Head of caudate nucleus (tissue), 42 donors: ENCODE data around the gene FN1.

Source experiments
- DNase-seq, 42 donors: peaks; one replicate each; pipeline versions ENCODE4 v3.0.0 to v3.0.0-alpha.2; 2020 to 2021; ENCODE audit warnings: mixed read lengths in 7 of 42
- intact Hi-C: fragments of 100-400 bp; cut with DNase I; formaldehyde crosslinking; loops from one replicate; pipeline ENCODE4 v1.15.0; 2022

The FN1 gene

DNA sequence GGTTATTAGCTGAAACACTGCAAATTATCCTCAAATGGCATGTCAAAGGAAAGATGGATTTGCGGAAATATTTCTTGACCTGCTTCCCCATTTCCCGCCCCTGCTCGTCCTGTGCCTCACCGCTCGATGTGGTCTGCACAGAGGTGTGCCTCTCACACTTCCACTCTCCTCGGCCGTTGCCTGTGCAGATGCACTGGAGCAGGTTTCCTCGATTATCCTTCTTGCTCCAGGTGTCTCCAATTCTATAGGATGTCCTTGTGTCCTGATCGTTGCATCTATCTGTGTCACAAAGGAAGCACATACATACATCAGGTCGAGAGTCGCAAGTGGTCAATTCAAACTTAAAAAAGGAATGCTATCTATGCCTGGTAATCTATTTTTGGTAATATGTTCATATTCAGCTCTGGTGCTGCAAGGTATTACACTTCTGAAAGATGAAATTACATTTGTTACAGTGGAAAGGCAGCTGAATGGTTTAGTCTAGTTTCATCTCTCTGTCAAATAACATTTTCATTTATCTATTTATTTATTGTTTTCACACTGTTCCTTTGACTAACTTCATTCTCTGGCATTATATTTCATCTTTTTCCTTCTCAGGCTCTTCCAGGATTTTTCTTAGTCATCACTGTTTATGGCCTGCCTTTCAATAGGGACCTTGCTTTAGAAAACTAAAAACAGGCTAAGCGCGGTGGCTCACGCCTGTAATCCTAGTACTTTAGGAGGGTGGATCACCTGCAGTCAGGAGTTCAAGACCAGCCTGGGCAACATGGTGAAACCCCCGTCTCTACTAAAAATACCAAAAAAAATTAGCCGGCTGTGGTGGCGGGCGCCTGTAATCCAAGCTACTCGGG lies 7.6 kb downstream of the FN1 start:
- no peak for DNase-seq
- intact Hi-C loops, result no loop called here

- intact Hi-C loops, result no loop called here
- no peak for DNase-seq
Measured at GRCh38 chr2:215427585-215427984, 8.3 kb downstream of the FN1 start.

- no peak for DNase-seq
- intact Hi-C loops, result no loop called here
Measured at GRCh38 chr2:215425021-215425782, 10.7 kb downstream of the FN1 start.

DNA sequence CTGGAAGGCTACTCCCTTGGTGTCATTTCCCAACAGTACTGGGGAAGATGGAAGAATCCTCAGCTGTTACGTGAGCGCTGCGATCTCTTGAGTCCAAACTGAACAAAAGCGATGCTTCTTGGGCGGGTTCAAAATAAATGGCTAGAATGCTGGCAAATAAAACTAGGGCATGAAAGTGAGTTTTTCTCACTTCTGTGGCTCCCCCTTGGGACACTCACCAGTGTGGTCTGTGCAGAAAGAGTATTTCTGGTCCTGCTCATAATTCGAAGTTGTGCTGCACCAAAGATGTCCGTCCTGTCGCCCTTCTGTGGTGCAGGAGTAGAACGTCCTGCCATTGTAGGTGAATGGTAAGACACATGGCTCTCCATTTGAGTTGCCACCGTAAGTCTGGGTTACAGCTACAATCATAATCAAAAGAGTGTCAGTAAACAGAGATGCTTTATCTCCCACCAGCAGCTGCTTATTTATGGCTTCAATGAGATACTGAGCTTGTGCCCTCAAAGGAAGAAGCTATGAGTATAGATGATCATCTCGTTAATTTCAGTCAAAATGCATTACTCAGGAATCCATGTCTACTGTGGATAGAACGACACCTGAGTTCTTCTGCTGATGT lies 11.8 kb downstream of the FN1 start:
- DNase-seq, result no peak
- intact Hi-C loops, result no loop called here

GRCh38 chr2:215423234-215423633 lies 12.6 kb downstream of the FN1 start:
- intact Hi-C loops, result no loop called here
- DNase-seq, result no peak

GRCh38 chr2:215422676-215423075 lies 13.2 kb downstream of the FN1 start:
- DNase-seq, result no peak
- intact Hi-C loops, result no loop called here

GRCh38 chr2:215421859-215422461 lies 13.9 kb downstream of the FN1 start:
- no peak for DNase-seq
- intact Hi-C loops, result no loop called here

GRCh38 chr2:215420471-215420935 lies 15.4 kb downstream of the FN1 start:
- intact Hi-C loops, result no loop called here
- no peak for DNase-seq

- no peak for DNase-seq
- intact Hi-C loops, result no loop called here
Measured at GRCh38 chr2:215419769-215420470, 15.9 kb downstream of the FN1 start.

DNA sequence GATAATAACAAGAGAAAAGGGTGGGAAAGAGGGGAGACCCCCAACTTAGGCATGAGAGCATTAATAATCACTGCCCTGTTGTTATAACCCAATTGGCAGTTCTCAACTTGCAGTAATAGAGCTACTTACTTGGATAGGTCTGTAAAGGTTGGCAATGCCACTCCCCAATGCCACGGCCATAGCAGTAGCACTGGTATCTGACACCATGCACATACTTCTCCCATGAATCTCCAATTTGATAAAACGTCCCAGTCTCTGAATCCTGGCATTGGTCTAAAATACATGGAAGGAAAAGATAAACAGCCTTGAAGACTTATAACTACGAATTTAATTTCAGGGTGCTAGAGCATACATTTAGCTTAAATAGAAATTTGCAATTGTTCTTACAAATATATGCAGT lies 16.8 kb downstream of the FN1 start:
- intact Hi-C loops, result no loop called here
- no peak for DNase-seq

DNA sequence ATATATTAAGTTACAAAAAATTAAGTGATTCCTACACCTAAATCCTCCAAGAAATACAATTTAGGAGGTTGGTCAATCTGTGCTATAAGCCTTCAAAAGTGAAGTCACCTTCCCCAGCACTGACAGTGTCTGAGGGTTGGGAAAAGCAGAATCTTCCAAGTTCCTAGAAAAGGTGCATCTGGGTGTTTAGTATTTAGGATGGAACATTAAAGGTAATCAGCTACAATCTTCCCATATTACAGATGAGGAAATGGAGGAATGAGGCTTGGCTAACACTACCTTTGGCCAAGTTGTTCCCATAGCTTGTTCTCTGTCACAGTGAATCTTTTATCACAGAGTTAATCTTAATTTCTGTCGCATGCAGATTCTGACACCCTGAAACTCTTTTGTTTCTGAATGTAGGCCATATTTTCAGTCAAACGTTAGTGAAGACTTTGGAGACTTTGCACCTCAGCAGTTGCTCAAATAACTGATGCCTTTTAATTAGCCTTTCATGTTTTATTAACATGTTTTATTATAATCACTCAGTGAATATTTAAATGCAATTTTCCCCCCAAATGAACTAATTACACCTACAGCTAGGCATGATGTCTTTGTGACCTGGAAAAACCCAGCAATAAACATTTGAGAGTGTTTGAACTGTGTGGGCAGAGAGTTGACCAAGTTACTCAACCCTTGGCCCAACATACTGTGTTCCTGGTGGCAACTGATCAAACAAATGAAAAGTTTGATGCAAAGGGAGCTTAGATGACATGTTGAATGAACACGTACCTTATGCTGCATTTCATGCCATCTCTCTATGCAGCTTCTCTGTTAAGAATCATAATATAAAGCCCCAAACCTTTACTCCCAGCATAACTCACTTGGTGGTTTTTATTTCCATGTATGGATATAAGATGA lies 17.6 kb downstream of the FN1 start:
- intact Hi-C loops, result no loop called here
- DNase-seq, result no peak

GRCh38 chr2:215417400-215417951 lies 18.4 kb downstream of the FN1 start:
- no peak for DNase-seq
- intact Hi-C loops, result no loop called here

GRCh38 chr2:215416656-215417055 lies 19.2 kb downstream of the FN1 start:
- no peak for DNase-seq
- intact Hi-C loops, result no loop called here

DNA sequence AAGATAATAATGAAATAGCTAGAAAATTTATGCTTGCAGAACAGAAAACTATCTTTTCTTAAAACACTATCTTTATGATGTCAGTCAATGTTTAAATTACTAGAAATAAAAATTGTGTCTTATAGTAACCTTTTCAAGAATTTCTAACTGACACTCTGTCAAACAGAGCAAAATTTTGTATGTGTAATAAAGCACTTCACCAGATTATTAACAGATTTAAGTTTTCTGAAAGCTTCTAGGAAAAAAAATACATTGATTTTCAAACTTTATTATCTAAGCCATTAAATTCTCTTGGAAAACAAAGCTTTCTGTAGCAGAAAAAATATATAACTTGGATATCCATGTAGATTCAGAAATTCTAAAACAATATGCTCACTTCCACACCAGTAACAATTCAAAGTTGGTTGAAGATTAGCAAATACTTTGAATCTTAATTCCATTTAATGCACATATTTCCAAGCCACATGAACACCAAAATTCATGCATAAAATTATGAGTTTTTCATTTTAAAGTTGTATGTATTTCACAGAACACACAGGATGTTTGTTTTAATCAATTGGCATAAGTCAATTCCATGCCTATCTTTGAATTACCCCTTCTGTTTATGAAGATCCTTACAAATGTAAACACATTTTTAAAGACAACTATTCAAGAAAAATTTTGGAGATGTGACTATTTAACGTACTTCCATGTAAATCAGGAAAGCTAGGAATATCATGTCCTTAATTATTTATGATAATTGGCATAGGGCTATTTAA lies 19.9 kb downstream of the FN1 start:
- no peak for DNase-seq
- intact Hi-C loops, result no loop called here

- no peak for DNase-seq
- intact Hi-C loops, result no loop called here
Measured at GRCh38 chr2:215415218-215415617, 20.6 kb downstream of the FN1 start.

DNA sequence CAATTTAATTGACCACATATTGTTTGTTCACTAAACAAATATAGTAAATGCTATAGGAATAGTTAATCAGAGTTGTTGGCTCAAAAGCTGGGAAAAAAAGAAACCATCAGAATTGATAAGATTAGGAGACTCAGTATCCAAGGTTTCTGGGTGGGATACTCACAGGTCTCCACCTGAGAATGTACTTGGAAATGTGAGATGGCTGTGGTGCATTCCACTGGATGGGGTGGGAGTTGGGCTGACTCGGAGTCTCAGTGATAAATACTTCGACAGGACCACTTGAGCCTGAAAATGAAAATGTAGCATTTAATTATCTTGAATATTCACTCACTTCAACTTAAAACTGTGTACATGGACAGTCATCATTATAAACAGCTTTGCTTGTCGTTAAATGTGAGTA lies 21.2 kb downstream of the FN1 start:
- intact Hi-C loops, result no loop called here
- no peak for DNase-seq

DNA sequence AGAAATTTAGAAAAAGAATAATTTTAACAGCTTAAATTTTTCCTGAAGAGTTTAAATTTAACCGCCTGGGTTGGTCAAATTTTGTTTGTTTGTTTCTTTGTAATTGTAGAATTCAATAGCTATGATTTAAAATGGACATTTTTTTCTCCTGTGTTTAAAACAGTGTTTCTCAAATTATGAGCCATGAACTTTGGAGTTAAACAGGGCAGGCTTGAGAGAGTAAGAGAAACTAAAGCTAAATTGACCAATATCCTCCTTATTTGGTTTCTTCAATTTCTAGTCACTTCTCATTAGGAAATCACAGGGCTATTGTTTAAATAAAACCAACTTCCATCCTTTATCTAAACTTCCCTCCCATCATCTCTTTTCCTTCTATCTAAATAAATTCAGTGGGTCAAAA lies 21.9 kb downstream of the FN1 start:
- no peak for DNase-seq
- intact Hi-C loops, result no loop called here
